ENCODE results near the gene CSH2.
"Not testable (repeated sequence)": the region's sequence is repeated elsewhere in the genome, so short reads cannot be mapped to it uniquely, and the experiment has no call there.

CSH2 gene

DNA sequence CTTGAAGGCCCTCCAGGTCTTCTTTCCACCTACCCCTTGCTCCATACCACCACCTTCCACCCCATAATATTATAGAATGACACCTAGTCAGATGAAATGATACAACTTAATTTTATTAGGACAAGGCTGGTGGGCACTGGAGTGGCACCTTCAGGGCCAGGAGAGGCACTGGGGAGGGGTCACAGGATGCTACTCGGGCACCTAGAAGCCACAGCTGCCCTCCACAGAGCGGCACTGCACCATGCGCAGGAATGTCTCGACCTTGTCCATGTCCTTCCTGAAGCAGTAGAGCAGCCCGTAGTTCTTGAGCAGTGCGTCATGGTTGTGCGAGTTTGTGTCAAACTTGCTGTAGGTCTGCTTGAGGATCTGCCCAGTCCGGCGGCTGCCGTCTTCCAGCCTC is 21.3 kb upstream of the CSH2 start:
- not testable (repeated sequence) for DNase-seq

DNA sequence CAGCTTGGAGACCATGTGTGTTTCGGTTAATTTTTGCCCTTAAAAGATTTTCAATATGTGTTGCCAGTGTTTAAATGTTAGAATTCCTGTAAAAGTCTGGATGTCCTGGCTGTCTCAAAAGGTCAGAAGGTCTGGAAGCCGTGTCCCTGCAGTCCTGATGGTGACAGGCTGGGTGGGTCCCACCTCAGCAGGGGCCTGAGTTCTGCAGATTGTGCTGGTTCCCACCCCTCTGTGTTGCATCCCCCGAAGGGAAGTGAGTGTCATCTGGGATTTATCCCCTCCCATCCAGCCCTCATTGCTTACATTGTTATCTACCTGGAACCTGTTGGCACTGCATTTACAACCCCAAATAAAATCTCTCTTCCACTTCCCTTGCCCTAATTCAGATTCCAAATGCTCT is 20.5 kb upstream of the CSH2 start:
- not testable (repeated sequence) for DNase-seq

DNA sequence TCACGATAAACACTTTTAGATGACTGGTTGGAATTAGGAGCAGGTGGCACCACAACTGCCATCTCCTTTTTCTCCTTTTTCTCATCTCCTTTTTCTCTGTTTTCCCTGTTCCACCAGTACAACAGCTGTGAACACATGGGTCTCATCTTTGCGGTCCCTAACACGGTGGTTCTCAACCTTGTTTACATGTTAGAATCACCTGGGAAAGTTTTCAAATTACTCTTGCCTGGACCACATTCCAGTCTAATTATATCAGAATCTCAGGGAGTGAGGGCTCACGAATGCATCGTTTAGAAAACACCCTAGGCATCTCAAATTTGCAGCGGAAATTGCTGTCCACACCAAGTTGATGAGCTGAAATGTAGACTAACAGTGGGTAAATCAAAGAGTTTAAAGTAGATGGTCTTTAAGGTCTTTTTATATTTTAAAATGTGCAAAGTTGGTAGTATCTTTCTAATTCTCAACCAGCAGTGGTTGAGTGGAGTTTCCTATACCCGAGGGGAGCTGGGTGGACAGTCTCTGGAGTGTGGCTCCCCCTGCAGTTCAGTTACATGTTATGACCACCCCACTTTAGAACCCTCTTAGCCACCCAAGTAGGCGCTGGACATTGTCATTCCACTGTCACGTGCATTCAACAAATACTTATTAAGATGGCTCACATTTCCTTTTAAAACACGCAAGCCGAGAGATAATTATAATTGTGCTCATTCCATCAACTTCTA is 19.0 kb upstream of the CSH2 start:
- DNase-seq: not testable (repeated sequence)

DNA sequence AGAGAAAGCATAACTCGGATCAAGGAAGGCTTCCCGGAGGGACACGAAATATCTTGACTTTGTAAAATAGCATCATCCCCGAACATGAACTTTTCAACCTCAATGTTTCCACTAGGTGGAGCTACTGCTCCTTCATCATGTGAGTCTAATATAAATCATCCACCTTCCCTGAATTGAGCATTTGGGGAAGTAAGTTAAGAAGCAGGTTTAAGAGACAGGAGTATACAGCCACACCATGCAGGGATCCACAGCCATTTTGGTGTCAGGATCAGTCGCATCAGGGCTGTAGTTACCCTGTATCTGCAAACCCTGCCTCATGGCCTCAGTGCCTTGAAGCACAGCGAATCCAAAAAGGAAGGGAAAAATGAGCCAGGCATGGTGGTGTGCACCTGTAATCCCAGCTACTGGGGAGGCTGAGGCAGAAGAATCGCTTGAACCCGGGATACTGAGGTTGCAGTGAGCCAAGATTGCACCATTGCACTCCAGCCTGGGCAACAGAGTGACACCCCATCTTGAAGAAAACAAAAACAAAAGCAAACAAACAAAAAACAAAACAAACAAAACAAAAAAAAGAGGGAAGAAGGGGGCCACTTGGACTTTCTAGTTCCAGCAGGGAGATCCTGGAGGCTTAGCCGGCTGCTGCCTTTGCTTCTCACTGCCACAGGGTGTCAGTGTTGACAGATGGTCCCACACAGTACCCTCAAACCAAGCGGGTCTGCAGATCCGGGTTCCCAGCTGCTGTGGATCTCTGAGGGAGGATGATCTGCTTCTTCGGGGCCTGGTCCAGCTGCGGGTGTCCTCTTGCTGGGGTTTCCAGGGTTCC is 15.8 kb upstream of the CSH2 start:
- peak; percentile 41 for DNase-seq

DNA sequence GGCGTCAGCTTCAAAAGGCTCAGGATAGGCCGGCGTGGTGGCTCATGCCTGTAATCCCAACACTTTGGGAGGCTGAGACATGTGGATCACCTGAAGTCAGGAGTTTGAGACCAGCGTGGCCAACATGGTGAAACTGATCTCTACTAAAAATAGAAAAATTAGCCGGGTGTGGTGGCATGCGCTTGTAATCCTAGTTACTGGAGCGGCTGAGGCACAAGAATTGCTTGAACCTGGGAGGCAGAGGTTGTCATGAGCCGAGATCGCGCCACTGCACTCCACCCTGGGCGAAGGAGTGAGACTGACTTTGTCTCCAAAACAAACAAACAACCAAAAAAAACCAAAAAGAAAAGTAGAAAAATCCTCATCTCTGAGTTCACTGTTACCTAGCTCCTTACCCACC is 11.6 kb upstream of the CSH2 start:
- DNase-seq: not testable (repeated sequence)

DNA sequence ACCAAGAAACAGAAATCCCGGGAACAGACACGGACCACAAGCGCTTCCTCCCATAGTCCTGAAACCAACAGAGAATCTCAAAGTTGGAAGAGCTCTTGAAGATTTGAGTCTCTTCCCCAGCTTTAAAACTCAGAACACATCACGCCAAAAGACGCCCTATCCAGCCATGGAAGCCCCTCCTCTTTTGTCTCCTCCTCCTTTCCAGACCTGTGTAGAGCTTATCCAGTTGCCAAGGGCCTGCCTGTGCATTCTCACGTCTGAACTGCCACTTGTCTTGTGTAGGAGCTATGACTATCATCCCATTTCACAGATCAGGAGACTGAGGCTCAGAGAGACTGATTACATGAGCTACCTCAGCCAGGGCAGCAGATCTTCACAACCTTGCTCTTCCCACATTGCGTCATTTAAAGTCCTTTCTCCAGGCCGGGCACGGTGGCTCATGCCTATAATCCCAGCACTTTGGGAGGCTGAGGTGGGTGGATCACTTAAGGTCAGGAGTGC is 9.2 kb upstream of the CSH2 start:
- DNase-seq: not testable (repeated sequence)

DNA sequence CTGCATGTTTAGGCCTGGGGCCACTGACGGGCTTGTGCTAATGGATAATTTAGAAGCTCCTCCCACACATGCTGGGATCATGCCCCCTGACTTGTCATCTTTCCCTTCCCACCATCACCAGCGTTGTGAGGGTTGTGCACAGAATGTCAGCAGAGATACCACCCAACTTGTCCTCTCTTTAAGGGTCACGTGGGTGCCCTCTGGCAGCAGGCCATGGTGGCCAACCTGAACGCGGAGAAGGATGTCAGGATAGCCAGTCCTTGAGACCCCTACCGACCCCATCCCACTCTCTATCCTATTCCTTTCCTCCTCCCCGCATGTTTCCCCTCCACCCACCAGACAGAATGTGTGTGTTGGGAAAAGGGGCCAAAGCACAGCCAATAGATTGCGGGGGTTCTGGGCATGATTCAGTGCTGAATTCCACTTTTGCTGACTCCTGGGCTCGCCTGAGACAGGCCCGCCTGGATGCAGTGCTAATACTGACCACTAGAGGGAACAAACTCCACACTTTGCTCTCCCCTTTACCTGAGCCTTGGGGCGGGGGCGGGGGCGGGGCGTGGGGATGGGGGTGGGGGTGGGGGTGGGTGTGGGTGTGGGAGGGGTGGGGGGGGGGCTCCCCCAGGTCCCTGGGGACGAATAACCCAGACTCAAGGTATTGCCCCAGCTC is 8.6 kb upstream of the CSH2 start, which contains the start of gene GH2:
Gene GH2 (minus strand): TSS at position 10 of the 667 bp plus-strand sequence. CDS start 143 bp downstream, outside the sequence.
- DNase-seq: peak; percentile 43

DNA sequence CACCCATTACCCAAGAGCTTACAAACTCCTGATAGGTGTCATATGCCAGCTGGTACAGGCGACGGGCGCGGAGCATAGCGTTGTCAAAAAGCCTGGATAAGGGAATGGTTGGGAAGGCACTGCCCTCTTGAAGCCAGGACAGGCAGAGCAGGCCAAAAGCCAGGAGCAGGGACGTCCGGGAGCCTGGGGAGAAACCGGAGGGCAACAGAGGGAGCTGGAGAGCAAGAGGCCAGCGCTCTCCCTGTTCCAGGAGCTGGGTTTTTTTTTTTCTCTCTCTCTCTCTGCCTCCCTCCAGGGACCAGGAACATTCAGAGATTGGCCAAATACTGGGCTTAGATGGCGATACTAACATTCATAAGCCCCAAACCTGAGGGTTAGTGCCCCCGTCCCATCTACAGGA is 7.9 kb upstream of the CSH2 start:
- not testable (repeated sequence) for DNase-seq

DNA sequence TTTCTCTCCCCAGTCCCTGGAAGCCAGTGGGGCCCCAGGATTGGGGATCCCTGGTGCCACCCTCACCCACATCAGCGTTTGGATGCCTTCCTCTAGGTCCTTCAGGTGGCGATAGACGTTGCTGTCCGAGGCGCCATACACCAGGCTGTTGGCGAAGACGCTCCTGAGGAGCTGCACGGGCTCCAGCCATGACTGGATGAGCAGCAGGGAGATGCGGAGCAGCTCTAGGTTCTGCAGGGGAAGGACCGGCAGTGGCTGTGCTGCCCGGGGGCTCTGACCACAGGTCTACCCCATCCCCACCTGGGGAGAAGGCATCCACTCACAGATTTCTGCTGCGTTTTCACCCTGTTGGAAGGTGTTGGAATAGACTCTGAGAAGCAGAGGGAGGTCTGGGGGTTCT is 7.2 kb upstream of the CSH2 start:
- no peak for DNase-seq

DNA sequence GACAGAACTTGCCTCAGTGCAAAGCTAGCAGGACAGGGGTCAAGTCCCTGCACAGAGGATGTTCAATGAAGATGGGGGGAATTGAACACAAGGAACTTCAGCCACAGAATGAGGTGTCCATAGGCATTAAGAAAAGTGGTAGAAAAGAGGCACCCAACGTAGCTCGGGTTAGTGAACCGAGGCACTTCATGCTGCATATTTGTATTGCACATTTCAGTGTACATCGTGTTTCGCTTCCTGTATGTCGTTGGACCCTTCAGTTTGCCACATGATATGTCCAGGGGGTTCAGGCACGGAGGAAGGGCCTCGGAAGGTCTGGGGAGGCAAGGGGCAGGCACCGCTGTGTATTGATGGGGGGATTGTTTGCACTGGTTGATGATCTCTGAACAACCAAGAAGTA is 4.9 kb upstream of the CSH2 start:
- not testable (repeated sequence) for DNase-seq

DNA sequence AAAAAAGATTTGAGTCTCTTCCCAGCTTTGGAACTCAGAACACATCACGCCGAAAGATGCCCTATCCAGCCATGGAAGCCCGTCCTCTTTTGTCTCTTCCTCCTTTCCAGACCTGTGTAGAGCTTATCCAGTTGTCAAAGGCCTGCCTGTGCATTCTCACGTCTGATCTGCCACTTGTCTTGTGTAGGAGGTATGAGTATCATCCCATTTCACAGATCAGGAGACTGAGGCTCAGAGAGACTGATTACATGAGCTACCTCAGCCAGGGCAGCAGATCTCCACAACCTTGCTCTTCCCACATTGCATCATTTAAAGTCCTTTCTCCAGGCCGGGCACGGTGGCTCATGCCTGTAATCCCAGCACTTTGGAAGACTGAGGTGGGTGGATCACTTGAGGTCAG is 1.2 kb upstream of the CSH2 start:
- DNase-seq: not testable (repeated sequence)

DNA sequence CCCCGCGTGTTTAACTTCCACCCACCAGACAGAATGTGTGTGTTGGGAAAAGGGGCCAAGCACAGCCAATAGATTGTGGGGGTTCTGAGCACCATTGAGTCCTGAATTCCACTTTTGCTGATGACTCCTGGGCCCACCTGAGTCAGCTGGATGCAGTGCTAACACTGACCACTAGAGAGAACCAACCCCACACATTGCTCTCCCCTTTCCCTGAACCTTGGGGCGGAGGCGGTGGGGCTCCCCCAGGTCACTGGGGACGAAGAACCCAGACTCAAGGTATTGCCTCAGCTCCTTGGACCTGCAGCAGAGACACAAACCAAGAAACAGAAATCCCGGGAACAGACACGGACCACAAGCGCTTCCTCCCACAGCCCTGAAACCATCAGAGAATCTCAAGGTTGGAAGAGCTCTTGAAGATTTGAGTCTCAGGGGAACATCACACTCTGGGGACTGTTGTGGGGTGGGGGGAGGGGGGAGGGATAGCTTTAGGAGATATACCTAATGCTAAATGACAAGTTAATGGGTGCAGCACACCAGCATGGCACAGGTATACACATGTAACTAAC is 667 bp upstream of the CSH2 start:
- not testable (repeated sequence) for DNase-seq

DNA sequence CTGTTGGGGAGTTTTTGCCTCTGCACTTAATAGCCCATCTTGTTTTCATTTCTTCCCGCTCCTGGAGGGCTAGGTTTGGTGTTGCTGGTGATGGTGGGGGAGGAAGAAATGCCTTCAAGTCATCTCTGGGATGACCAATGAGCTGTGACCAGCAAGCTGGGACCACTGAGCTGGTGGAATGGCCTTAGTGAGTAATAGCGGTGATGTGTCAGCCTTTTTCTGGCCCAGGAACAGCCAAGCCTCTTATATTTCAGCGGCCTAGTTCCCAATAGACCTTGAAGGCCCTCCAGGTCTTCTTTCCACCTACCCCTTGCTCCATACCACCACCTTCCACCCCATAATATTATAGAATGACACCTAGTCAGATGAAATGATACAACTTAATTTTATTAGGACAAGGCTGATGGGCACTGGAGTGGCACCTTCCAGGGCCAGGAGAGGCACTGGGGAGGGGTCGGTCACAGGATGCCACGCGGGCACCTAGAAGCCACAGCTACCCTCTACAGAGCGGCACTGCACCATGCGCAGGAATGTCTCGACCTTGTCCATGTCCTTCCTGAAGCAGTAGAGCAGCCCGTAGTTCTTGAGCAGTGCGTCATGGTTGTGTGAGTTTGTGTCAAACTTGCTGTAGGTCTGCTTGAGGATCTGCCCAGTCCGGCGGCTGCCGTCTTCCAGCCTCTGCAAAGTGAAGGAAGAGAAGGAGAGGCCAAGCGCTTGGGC is 1.7 kb downstream of the CSH2 start:
- not testable (repeated sequence) for DNase-seq

DNA sequence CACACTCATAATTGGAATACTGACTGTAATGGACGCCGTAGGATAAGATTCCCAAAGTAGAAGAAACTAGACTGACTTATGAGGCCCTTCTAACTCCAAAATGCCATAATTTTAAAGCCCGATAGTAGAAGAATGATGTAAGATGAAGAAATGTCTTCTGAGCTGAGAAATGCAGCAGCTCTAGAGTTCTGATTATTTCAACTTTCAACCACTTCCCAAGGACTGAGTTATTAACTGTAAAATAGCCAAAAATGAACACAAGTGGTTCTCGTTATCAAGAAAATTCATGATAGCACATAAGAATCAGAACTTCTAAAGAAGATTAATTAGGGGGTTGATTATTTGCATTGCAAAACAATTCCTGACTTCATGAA is 3.2 kb downstream of the CSH2 start:
- not testable (repeated sequence) for DNase-seq

DNA sequence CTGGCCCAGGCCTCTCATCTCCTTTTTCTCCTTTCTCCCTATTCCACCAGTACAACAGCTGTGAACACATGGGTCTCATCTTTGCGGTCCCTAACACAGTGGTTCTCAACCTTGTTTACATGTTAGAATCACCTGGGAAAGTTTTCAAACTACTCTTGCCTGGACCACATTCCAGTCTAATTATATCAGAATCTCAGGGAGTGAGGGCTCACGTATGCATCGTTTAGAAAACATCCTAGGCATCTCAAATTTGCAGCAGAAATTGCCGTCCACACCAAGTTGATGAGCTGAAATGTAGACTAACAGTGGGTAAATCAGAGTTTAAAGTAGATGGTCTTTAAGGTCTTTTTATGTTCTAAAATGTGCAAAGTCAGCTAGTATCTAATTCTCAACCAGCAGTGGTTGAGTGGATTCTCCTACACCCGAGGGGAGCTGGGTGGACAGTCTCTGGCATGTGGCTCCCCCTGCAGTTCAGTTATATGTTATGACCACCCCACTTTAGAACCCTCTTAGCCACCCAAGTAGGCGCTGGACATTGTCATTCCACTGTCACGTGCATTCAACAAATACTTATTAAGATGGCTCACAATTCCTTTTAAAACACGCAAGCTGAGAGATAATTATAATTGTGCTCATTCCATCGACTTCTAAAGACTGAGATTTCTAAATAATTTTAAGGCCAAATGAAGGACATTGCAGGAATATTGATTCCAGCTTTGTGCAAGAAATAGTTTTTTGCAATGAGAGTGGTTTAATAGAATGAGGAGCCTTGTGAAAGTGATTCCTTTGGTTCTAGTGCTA is 3.8 kb downstream of the CSH2 start:
- DNase-seq: not testable (repeated sequence)

DNA sequence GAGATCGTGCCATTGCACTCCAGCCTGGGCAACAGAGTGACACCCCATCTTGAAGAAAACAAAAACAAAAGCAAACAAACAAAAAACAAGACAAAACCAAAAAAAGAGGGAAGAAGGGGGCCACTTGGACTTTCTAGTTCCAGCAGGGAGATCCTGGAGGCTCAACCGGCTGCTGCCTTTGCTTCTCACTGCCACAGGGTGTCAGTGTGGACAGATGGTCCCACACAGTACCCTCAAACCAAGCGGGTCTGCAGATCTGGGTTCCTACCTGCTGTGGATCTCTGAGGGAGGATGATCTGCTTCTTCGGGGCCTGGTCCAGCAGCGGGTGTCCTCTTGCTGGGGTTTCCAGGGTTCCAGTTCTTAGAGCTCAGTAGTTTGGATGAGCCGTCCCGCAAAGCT is 6.9 kb downstream of the CSH2 start:
- not testable (repeated sequence) for DNase-seq

DNA sequence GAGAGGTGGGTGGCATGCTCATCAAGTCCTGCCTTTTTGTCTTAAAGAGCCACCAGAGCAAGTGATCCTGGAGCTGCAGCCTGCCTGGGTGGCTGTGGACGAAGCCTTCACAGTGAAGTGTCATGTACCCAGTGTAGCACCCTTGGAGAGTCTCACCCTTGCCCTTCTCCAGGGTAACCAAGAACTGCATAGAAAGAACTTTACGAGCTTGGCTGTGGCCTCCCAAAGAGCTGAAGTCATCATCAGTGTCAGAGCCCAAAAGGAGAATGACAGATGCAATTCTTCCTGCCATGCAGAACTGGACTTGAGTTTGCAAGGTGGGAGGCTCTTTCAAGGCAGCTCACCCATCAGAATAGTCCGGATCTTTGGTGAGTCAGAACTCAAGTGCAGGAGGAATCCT is 14.2 kb downstream of the CSH2 start:
- DNase-seq: no peak

DNA sequence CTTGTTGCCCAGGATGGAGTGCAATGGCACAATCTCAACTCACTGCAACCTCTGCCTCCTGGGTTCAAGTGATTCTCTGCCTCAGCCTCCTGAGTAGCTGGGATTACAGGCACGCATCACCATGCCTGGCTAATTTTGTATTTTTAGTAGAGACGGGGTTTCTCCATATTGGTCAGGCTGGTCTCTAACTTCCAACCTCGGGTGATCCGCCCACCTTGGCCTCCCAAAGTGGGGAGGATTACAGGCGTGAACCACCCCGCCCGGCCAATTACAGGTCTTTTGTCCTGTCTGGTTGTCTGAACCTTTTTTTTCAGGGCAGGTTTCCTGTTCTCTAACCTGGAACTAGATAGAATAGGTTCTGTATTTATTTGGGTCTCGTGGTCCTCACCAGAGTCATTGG is 17.1 kb downstream of the CSH2 start:
- DNase-seq: not testable (repeated sequence)

DNA sequence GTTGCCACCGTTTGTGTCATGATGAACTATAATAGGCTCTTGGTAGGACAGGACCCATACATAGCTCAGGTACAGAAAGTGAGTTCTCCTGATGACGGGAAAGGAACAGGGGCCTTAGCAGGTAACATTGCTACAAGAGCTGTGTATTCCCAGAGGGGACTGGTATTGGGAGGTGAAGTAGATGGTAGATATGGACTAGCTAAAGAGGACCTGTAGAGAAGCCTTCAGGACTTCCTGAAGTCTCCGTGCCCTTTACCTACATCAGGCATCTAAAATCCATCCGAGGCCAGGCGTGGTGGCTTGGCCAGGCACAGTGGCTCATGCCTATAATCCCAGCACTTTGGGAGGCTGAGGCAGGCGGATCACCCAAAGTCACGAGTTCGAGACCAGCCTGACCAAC is 18.3 kb downstream of the CSH2 start:
- DNase-seq: no peak

DNA sequence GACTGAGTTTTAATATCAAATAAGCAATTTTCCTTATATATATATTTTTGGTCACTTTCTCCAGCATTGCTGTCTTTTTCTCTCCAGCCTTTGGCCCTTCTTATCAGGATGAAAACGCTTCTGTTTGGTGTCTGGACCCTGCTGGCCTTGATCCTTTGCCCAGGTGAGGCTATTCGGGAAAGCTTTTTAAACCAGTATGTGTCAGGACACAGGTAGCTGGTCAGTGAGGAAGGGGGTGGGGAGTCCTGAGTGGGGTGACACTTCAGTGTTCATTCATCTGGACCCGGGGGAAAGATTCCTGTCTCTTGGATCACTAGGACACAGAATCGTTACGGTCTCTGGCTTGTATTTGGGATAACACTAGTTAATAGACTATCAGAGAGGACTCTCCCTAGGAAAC is 18.8 kb downstream of the CSH2 start:
- no peak for DNase-seq

DNA sequence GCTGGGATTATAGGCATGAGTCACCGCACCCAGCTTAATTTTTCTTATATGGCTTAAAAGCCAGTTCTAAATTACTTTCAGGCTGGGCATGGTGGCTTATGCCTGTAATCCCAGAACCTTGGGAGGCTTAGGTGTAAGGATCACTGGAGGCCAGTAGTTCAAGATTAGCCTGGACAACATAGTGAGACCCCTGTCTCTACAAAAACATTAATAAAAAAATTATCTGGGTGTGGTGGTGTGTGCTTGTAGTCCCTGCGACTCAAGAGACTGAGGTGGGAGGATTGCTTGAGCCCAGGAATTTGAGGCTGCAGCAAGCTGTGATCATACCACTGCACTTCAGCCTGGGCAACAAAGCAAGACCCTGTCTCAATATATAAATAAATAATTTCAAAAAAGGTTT is 20.2 kb downstream of the CSH2 start:
- DNase-seq: no peak

DNA sequence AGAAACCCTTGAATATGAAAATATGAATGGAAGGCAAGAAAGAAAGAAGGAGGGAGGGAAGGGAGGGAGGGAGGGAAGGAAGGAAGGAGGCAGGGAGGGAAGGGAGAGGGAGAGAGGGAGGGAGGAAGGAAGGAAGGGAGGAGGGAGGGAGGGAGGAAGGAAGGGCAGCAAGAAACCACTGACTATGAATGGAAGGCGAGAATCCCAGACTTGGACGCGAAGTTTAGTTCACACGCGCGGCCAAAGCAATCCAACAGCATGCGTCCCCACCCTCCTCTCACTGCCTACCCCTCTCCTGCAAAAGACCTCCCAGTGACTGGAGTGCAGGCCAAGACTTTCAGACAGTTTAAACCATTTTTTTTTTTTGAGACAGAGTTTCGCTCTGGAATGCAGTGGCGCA is 23.1 kb downstream of the CSH2 start:
- no peak for DNase-seq
